Retina (tissue), 1 donor: ENCODE results near the gene PLD2.
"Not testable (repeated sequence)": the region's sequence is repeated elsewhere in the genome, so short reads cannot be mapped to it uniquely, and the experiment has no call there.

ENCODE experiments used
- DNase-seq: peaks from one replicate; pipeline ENCODE4 v3.0.0-alpha.2; 2016

The PLD2 gene

DNA sequence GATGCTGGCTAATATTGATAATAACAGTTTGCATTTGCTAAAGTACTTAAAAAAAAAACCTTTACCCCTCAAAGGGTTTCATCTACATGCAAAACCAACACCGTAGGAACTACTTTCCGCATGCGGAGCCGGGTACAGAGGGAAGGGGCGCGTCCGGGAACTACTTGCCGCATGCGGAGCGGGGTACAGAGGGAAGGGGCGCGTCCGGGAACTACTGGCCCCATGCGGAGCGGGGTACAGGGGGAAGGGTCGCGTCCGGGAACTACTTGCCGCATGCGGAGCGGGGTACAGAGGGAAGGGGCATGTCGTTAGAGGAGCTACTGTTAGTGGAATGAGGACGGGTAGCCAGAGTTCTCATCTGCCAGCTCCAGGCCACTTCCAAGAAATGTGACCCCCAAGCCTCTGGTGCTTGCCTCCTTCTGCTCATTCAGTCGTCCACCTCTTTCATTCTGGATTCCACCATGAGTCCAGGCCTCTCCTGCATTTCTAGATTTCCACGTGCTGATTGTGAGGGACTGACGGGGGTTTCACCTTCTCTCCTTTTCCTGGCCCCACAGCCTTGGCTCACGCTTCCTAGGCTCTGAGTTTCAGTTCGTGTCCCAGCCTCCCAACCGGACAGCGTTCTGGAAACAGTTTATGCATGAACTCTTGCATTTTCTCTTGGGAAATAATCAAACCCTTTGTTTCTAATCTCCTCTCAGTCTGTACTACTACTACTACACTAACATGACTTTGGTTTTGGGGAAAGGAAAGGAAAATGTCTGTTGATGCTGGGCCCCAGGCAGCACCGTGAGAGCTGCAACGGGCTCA lies 53.1 kb downstream of the PLD2 start:
- DNase-seq = no peak

- no peak for DNase-seq
Observed at GRCh38 chr17:4860651-4861050, 53.7 kb downstream of the PLD2 start.

DNA sequence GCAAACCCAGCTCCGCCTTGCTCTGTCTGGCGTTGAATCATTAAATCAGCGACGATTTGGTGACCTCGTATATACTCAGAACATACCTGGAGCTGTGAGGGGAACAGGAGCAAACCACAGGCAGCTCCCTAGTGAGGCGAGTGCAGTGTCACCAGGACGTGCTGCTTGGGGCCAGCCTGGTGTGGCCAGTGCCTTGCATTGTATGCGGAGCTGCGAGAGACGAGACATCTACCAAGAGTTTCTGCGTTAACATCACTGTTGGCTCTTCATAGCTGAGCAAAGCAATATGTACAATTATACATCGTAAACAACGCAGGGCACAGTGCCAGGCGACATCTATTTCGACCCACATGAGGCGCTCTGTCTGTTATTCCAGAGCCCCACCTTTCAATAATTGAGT lies 54.1 kb downstream of the PLD2 start:
- no peak for DNase-seq

DNA sequence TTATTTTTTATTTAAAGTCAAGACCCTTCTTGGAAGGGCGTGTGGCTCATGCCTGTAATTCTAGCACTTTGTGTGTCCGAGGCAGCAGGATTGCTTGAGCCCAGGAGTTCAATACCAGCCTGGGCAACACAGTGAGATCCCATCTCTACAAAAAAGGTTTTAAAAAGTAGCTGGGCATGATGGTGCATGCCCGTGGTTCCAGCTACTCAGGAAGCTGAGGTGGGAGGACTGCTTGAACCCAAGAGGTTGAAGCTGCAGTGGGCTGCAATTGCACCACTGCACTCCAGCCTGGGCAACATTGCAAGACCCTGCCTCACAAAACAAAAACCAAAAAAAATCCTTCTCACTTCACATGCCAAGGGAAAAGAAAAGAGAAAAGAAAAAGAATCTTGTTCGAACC lies 55.8 kb downstream of the PLD2 start:
- DNase-seq = no peak

GRCh38 chr17:4863321-4863720 lies 56.4 kb downstream of the PLD2 start:
- DNase-seq = no peak

DNA sequence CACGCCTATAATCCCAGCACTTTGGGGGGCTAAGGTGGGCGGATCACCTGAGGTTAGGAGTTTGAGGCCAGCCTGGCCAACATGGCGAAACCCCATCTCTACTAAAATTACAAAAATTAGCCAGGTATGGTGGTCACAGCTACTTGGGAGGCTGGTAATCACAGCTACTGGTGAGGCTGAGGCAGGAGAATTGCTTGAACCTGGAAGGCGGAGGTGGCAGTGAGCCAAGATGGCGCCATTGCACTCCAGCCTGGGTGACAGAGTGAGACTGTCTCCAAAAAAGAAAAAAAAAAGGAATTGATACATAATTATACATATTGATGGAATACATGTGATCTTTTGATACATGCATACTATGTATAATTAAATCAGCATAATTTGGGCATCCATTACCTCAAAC lies 60.6 kb downstream of the PLD2 start:
- DNase-seq = not testable (repeated sequence)

- not testable (repeated sequence) for DNase-seq
Observed at GRCh38 chr17:4869058-4869998, 62.4 kb downstream of the PLD2 start.

- no peak for DNase-seq
Observed at GRCh38 chr17:4870855-4871254, 63.9 kb downstream of the PLD2 start.

- DNase-seq = no peak
Observed at GRCh38 chr17:4872786-4873185, 65.8 kb downstream of the PLD2 start.
